K562 (cell line): ENCODE results near the gene BAIAP2.

ENCODE experiments used
- POLR3A ChIP-seq: IDR thresholded peaks from 2 replicates; pipeline ENCODE4 v1.6.1; 2011; ENCODE audit warnings: borderline replicate concordance, mild to moderate bottlenecking, moderate library complexity; ENCODE audit not compliant: insufficient read length, insufficient read depth; ENCODE audit errors: extremely low read depth
- SETDB1 ChIP-seq: IDR thresholded peaks from one replicate; pipeline ENCODE4 v1.6.1; 2012; ENCODE audit warnings: low read length, control low read depth, inconsistent platforms
- ZZZ3 ChIP-seq: fragments of 450-650 bp; IDR thresholded peaks from 2 replicates; pipeline ENCODE4 v1.6.1; 2016; ENCODE audit warnings: antibody characterized with exemption, mild to moderate bottlenecking, moderate library complexity
- TF ChIP-seq, protein P1 (sequence below), 3 experiments: IDR thresholded peaks in 2 of 3; conservative IDR thresholded peaks in 1 of 3; 2 replicates each; pipeline ENCODE4 v1.5.1; 2011 to 2012; ENCODE audit warnings: low read length in 3 of 3, mild to moderate bottlenecking in 3 of 3, control low read depth in 2 of 3, improper control_type of control experiment in 1 of 3, inconsistent platforms in 1 of 3, low read depth in 1 of 3, mixed read lengths in 1 of 3, moderate library complexity in 1 of 3; ENCODE audit not compliant: insufficient read depth in 2 of 3

DNA sequence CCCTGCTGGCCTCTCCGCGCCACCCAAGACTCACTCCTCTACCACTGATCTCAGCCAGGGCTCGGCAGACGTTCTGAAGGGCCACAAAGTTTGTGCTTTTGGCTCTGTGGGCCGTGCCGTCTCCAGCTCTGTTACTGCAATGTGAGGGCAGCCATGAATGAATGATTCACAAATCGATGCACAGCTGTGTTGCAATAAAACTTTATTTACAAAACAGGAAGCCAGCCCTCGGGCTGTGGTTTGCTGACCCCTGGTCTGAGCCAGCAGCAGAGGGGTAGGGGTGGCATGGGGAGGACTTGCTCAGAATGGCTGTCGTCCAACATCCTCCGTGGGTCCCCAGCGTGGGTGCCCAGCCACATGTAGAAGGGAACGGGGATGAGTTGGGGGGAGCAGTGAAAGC lies 67.4 kb downstream of the BAIAP2 start:
- TF ChIP-seq ZZZ3 (no peak), POLR3A (no peak), SETDB1 (no peak)
- TF ChIP-seq, protein P1, sequence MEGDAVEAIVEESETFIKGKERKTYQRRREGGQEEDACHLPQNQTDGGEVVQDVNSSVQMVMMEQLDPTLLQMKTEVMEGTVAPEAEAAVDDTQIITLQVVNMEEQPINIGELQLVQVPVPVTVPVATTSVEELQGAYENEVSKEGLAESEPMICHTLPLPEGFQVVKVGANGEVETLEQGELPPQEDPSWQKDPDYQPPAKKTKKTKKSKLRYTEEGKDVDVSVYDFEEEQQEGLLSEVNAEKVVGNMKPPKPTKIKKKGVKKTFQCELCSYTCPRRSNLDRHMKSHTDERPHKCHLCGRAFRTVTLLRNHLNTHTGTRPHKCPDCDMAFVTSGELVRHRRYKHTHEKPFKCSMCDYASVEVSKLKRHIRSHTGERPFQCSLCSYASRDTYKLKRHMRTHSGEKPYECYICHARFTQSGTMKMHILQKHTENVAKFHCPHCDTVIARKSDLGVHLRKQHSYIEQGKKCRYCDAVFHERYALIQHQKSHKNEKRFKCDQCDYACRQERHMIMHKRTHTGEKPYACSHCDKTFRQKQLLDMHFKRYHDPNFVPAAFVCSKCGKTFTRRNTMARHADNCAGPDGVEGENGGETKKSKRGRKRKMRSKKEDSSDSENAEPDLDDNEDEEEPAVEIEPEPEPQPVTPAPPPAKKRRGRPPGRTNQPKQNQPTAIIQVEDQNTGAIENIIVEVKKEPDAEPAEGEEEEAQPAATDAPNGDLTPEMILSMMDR (IDR thresholded peaks at IDR 0.05 in 2 of 3, conservative IDR thresholded peaks at IDR 0.05 in 1 of 3; ENCODE audit: insufficient read depth in 2 of 3, low read depth in 1 of 3, low read length in 3 of 3), result no peak
